ENCODE data around the gene TMEM151A.

DNA sequence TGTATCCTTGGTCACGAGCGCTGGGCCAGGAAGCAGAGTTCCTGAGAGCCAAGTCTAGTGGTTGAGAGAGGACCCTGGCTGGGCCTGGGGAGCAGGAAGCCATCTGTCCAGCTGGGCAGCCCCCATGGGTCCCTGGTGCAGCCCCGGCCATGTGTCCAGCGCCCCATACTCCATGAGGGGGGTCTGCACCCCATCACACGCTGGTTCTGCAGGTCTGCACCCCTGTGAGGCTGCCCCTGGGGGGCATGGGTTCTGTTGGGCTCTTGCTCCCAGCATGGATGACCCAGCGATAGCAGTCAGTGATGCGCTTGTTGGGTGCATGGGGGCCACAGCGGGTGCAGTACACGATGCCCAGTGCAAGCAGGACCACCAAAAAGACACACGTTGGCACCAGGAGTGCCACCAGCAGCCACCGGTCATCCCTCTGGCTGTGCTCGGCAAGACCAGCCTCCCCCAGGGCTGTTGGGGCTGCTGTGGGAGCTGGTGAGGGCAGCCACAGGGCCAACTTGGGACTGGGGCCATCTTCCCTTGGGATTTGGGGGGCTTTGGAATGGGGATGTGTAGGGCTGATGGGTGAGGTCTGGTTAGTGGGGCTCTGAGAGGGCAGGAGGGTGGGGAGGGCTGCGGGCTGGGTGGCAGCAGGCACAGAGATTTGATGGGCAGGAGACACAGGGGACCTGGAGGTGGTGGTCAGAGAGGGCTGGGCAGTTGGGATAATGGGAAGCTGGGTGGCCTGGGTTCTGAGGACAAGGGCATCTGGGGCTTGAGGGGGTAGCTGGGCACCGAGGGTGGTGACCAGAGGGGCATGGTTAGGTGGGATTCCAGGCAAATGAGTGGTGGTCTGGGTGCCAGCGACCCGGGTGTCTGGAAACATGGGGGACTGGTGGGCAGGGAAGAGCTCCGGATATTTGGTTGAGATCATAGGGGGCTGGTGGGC lies 23.1 kb downstream of the TMEM151A start:
- TF ChIP-seq, protein P1, sequence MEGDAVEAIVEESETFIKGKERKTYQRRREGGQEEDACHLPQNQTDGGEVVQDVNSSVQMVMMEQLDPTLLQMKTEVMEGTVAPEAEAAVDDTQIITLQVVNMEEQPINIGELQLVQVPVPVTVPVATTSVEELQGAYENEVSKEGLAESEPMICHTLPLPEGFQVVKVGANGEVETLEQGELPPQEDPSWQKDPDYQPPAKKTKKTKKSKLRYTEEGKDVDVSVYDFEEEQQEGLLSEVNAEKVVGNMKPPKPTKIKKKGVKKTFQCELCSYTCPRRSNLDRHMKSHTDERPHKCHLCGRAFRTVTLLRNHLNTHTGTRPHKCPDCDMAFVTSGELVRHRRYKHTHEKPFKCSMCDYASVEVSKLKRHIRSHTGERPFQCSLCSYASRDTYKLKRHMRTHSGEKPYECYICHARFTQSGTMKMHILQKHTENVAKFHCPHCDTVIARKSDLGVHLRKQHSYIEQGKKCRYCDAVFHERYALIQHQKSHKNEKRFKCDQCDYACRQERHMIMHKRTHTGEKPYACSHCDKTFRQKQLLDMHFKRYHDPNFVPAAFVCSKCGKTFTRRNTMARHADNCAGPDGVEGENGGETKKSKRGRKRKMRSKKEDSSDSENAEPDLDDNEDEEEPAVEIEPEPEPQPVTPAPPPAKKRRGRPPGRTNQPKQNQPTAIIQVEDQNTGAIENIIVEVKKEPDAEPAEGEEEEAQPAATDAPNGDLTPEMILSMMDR (IDR thresholded peaks at IDR 0.05) = no peak
- TF ChIP-seq POLR2A (IDR thresholded peaks at IDR 0.05) = no peak
- no peak for TF ChIP-seq POLR2AphosphoS5 (IDR thresholded peaks at IDR 0.05)
